Immature natural killer cell (primary cell): ENCODE data around the gene STARD7. TPM values are rescaled to one million over a fixed set of nuclear protein-coding genes. Genes with fewer than 3 reads are reported as not detected.

Experiments used
- DNase-seq, 3 donors: peaks; one replicate each; pipeline ENCODE4 v3.0.0; 2022; ENCODE audit warnings: mixed read lengths in 1 of 3
- H3K27ac Mint-ChIP-seq, 6 donors: one replicate each; pipeline ENCODE4 v1.8.0; 2020; ENCODE audit warnings: mixed read lengths in 6 of 6, mild to moderate bottlenecking in 5 of 6, inconsistent platforms in 4 of 6, moderate library complexity in 3 of 6
- H3K27me3 Mint-ChIP-seq, 3 donors: one replicate each; pipeline ENCODE4 v1.8.0; 2020 to 2021; ENCODE audit warnings: low read depth in 3 of 3, mild to moderate bottlenecking in 3 of 3, mixed read lengths in 3 of 3, moderate library complexity in 3 of 3, inconsistent platforms in 1 of 3
- H3K36me3 Mint-ChIP-seq, 3 donors: one replicate each; pipeline ENCODE4 v1.8.0; 2020; ENCODE audit warnings: mixed read lengths in 3 of 3, inconsistent platforms in 2 of 3, mild to moderate bottlenecking in 2 of 3
- H3K4me1 Mint-ChIP-seq, 2 donors: one replicate each; pipeline ENCODE4 v1.8.0; 2020; ENCODE audit warnings: inconsistent platforms in 2 of 2, mild to moderate bottlenecking in 2 of 2, mixed read lengths in 2 of 2, moderate library complexity in 1 of 2
- H3K4me3 Mint-ChIP-seq, 5 donors: one replicate each; pipeline ENCODE4 v1.8.0; 2020; ENCODE audit warnings: mild to moderate bottlenecking in 5 of 5, mixed read lengths in 5 of 5, inconsistent platforms in 3 of 5, moderate library complexity in 3 of 5
- H3K9me3 Mint-ChIP-seq, 6 donors: one replicate each; pipeline ENCODE4 v1.8.0; 2020; ENCODE audit warnings: mild to moderate bottlenecking in 6 of 6, mixed read lengths in 6 of 6, inconsistent platforms in 4 of 6, moderate library complexity in 3 of 6
- polyA plus RNA-seq, 3 donors: library from polyadenylated mRNA; unstranded; fragments of 300-500 nt; fragmentation: Illumina TruSeq; gene quantifications; one replicate each; pipeline ENCODE4 v1.2.3, GENCODE V29; 2021

The STARD7 gene
- polyA plus RNA-seq, 3 donors from 2014 or later = 161 to 252 (median 173) TPM

GRCh38 chr2:96152304-96153161 is 56.1 kb downstream of the STARD7 start:
- H3K4me1 Mint-ChIP-seq = peaks cover 39 to 41% of the 10 kb centered on the region in 2 donors
- peak overlapping the region in 5 of 6 donors; percentile 81 to 99 (median 96) for H3K27ac Mint-ChIP-seq
- H3K36me3 Mint-ChIP-seq = no peaks in the 10 kb centered on the region
- no peak for DNase-seq
- H3K4me3 Mint-ChIP-seq = no peak overlapping the region
- H3K9me3 Mint-ChIP-seq = no peaks in the 10 kb centered on the region
- H3K27me3 Mint-ChIP-seq = peaks cover 8 to 15% (median 12%) of the 10 kb centered on the region in 3 donors

GRCh38 chr2:96151595-96152303 is 56.9 kb downstream of the STARD7 start:
- no peaks in the 10 kb centered on the region for H3K9me3 Mint-ChIP-seq
- H3K27me3 Mint-ChIP-seq = peaks cover 8 to 13% (median 12%) of the 10 kb centered on the region in 3 donors
- H3K4me1 Mint-ChIP-seq = peaks cover 35 to 41% of the 10 kb centered on the region in 2 donors
- no peak for DNase-seq
- H3K4me3 Mint-ChIP-seq = no peak overlapping the region
- H3K27ac Mint-ChIP-seq = peak overlapping the region in 5 of 6 donors; percentile 81 to 99 (median 97)
- H3K36me3 Mint-ChIP-seq = no peaks in the 10 kb centered on the region

GRCh38 chr2:96150791-96151594 is 57.6 kb downstream of the STARD7 start:
- Mint-ChIP-seq H3K4me3 (no peak overlapping the region), H3K27me3 (peaks cover 7 to 14% (median 12%) of the 10 kb centered on the region in 3 donors), H3K36me3 (no peaks in the 10 kb centered on the region), H3K4me1 (peaks cover 34 to 41% of the 10 kb centered on the region in 2 donors), H3K9me3 (no peaks in the 10 kb centered on the region), H3K27ac (peak overlapping the region; percentile 34 to 99 (median 96))
- DNase-seq = no peak

- DNase-seq = no peak
- H3K4me3 Mint-ChIP-seq = no peak overlapping the region
These were observed 58.5 kb downstream of the STARD7 start for GRCh38 chr2:96150007-96150640.

GRCh38 chr2:96148410-96149217 is 60.0 kb downstream of the STARD7 start:
- Mint-ChIP-seq H3K27me3 (peaks cover 13 to 24% (median 22%) of the 10 kb centered on the region in 3 donors), H3K27ac (peak overlapping the region; percentile 87 to 99 (median 96)), H3K4me3 (peak overlapping the region; percentile 63 to 82 (median 78)), H3K9me3 (no peaks in the 10 kb centered on the region), H3K4me1 (peaks cover 48 to 52% of the 10 kb centered on the region in 2 donors), H3K36me3 (peaks cover 0 to 6% (median 0%) of the 10 kb centered on the region in 3 donors)
- DNase-seq = peak; percentile 97 to 99 (median 98)

More at GRCh38 chr2:96150007-96150640, 58.5 kb downstream of the STARD7 start:
- H3K4me1 Mint-ChIP-seq = peaks cover 37 to 41% of the 10 kb centered on the region in 2 donors
- no peaks in the 10 kb centered on the region for H3K36me3 Mint-ChIP-seq
- H3K27ac Mint-ChIP-seq = peak overlapping the region; percentile 34 to 99 (median 96)
- H3K27me3 Mint-ChIP-seq = peaks cover 2 to 14% (median 12%) of the 10 kb centered on the region in 3 donors
- H3K9me3 Mint-ChIP-seq = no peaks in the 10 kb centered on the region

- DNase-seq = peak in 1 of 3 donors; percentile 14
These were observed 60.9 kb downstream of the STARD7 start for GRCh38 chr2:96147593-96148201.

GRCh38 chr2:96146881-96147592 is 61.6 kb downstream of the STARD7 start:
- peak overlapping the region; percentile 42 to 82 (median 75) for H3K4me3 Mint-ChIP-seq
- peaks cover 64 to 67% of the 10 kb centered on the region in 2 donors for H3K4me1 Mint-ChIP-seq
- H3K9me3 Mint-ChIP-seq = no peaks in the 10 kb centered on the region
- H3K27me3 Mint-ChIP-seq = peaks cover 19 to 36% (median 31%) of the 10 kb centered on the region in 3 donors
- peaks cover 0 to 13% (median 4%) of the 10 kb centered on the region in 3 donors for H3K36me3 Mint-ChIP-seq
- no peak for DNase-seq
- H3K27ac Mint-ChIP-seq = peak overlapping the region; percentile 87 to 99 (median 96)

More at GRCh38 chr2:96147593-96148201, 60.9 kb downstream of the STARD7 start:
- peaks cover 16 to 29% (median 29%) of the 10 kb centered on the region in 3 donors for H3K27me3 Mint-ChIP-seq
- no peaks in the 10 kb centered on the region for H3K9me3 Mint-ChIP-seq
- peaks cover 0 to 11% (median 4%) of the 10 kb centered on the region in 3 donors for H3K36me3 Mint-ChIP-seq
- peak overlapping the region in 4 of 5 donors; percentile 70 to 82 (median 78) for H3K4me3 Mint-ChIP-seq
- H3K27ac Mint-ChIP-seq = peak overlapping the region; percentile 87 to 99 (median 96)
- peaks cover 57 to 61% of the 10 kb centered on the region in 2 donors for H3K4me1 Mint-ChIP-seq

GRCh38 chr2:96146153-96146880 is 62.3 kb downstream of the STARD7 start:
- H3K27me3 Mint-ChIP-seq = peaks cover 20 to 43% (median 32%) of the 10 kb centered on the region in 3 donors
- no peaks in the 10 kb centered on the region for H3K9me3 Mint-ChIP-seq
- peak; percentile 70 to 76 (median 75) for DNase-seq
- H3K4me3 Mint-ChIP-seq = peak overlapping the region; percentile 61 to 82 (median 75)
- peak overlapping the region; percentile 87 to 99 (median 96) for H3K27ac Mint-ChIP-seq
- peaks cover 67 to 75% of the 10 kb centered on the region in 2 donors for H3K4me1 Mint-ChIP-seq
- H3K36me3 Mint-ChIP-seq = peaks cover 0 to 14% (median 4%) of the 10 kb centered on the region in 3 donors

- Mint-ChIP-seq H3K36me3 (peaks cover 0 to 14% (median 4%) of the 10 kb centered on the region in 3 donors), H3K27ac (peak overlapping the region; percentile 87 to 99 (median 96)), H3K4me1 (peaks cover 65 to 79% of the 10 kb centered on the region in 2 donors), H3K27me3 (peaks cover 20 to 44% (median 32%) of the 10 kb centered on the region in 3 donors), H3K9me3 (no peaks in the 10 kb centered on the region), H3K4me3 (peak overlapping the region; percentile 72 to 82 (median 75))
- DNase-seq = no peak
These were observed 62.8 kb downstream of the STARD7 start for GRCh38 chr2:96145848-96146152.

- Mint-ChIP-seq H3K4me3 (peak within 1 kb of the TSS; percentile 90 to 95 (median 91)), H3K27ac (peak within 1 kb of the TSS; percentile 87 to 99 (median 96)), H3K36me3 (peaks cover 0 to 14% (median 4%) of the 10 kb centered on the region in 3 donors), H3K4me1 (peaks cover 65 to 79% of the 10 kb centered on the region in 2 donors), H3K27me3 (peaks cover 20 to 44% (median 33%) of the 10 kb centered on the region in 3 donors), H3K9me3 (no peaks in the 10 kb centered on the region)
- peak; percentile 90 to 92 (median 90) for DNase-seq
These were observed 63.4 kb downstream of the STARD7 start, which contains the start of gene DUSP2 for GRCh38 chr2:96145036-96145847. Gene DUSP2 (minus strand): TSS chr2:96145440. CDS start chr2:96145354, 86 bp downstream.
